Measurements from ENCODE around the gene BCKDHB.

The BCKDHB gene

DNA sequence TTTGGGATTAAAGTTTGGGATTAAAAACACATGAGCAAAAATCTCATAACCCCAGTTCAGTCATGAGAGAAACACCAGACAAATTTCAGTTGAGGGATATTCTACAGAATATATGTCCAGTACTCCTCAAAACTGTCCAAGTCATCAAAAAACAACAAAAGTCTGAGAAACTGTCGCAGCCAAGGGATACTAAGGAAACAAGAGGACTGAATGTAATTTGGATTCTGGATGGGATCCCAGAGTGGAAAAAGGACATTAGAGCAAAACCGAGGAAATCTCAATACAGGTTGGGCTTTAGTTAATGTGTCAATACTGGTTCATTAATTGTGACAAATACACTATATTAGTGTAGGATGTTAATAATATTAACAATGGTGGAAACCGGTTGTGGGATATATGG, 219.3 kb downstream of the BCKDHB start:
- in situ Hi-C loops (cut with MboI; ENCODE audit: low sequenced_read_pairs) = no loop called here

DNA sequence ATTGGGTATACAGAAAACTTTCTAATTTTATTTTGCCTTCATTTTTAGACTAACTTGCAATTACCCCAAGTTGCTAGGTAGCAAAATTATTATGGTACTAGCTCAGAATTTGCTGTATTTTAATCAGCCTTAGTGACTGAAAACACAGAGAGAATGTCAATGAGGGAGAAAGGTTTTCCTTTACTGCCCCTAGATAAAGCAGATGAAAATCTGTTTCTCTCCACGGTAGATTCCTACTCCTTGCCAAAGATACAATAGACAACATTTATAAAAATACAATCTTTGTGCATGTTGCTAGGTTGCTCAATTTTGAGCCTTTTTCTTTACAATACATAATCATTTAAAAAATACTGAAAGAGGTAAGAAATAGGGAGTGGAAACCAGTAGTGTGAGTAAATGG, 222.2 kb downstream of the BCKDHB start:
- in situ Hi-C loops (cut with MboI; ENCODE audit: low sequenced_read_pairs) = no loop called here

GRCh38 chr6:80329496-80329895, 223.0 kb downstream of the BCKDHB start:
- in situ Hi-C loops (cut with MboI; ENCODE audit: low sequenced_read_pairs) = no loop called here

GRCh38 chr6:80330961-80331360, 224.5 kb downstream of the BCKDHB start:
- in situ Hi-C loops (cut with MboI; ENCODE audit: low sequenced_read_pairs) = no loop called here

DNA sequence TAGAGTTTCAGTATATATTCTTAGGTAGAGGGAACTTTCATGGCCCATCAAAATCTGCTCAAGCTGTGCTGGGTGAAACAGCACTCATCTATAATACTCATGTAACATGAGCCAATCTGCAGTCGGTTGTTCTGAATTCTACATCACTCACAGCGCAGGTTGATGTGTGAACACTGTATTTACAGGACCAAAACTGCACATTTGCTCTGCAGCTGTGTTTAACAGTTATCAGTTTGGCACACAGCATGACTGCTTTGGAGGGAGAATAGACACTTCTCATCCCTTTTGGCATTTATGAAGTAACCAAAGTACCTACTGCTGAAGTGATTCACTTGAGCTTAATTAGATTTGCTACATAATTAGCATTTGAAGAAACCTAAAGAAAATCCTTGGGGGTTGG, 225.1 kb downstream of the BCKDHB start:
- in situ Hi-C loops (cut with MboI; ENCODE audit: low sequenced_read_pairs) = no loop called here

DNA sequence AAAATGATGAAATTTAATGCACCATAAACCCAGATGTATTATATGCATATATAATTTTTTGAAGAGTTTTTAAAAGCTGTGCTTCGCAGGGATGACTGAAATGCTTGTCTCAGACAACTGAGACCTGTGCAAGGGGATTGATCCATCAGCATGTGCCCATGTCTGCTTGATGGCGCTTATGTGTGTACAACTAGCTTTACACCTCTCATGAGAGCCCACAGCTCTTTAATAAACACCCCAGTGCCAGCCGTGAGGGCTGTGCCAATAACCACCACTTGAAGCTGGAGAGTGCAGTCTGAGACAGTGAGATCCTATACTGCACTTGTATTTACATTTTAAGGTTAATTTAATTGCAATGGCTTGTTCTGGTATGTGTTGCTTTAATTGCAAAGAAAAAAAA, 225.5 kb downstream of the BCKDHB start:
- in situ Hi-C loops (cut with MboI; ENCODE audit: low sequenced_read_pairs) = no loop called here

GRCh38 chr6:80333342-80333741, 226.9 kb downstream of the BCKDHB start:
- in situ Hi-C loops (cut with MboI; ENCODE audit: low sequenced_read_pairs) = no loop called here

DNA sequence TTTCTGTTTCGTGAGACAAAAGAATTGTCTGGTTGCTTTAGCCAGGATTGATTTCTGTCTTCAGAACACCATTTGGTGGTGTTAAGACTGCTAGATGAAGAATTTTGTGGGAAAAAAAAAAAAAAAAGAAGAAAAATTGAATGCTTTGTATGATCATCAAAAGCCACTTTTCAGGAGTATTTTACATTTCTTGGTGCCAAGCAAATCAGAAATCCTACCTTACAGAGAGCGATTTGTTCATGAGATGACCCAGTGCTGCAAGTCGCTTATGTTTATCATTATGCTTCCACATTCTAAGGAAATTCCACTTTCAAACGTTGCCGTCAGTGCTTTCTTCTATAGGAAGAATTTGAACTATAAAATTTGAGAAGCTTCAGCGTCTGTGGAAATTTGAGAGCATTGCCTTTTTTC, 228.7 kb downstream of the BCKDHB start:
- in situ Hi-C loops (cut with MboI; ENCODE audit: low sequenced_read_pairs) = no loop called here

- in situ Hi-C loops (cut with MboI; ENCODE audit: low sequenced_read_pairs) = no loop called here
Measured at GRCh38 chr6:80336911-80337310, 230.4 kb downstream of the BCKDHB start.

GRCh38 chr6:80338201-80338836, 231.8 kb downstream of the BCKDHB start:
- in situ Hi-C loops (cut with MboI; ENCODE audit: low sequenced_read_pairs) = no loop called here

DNA sequence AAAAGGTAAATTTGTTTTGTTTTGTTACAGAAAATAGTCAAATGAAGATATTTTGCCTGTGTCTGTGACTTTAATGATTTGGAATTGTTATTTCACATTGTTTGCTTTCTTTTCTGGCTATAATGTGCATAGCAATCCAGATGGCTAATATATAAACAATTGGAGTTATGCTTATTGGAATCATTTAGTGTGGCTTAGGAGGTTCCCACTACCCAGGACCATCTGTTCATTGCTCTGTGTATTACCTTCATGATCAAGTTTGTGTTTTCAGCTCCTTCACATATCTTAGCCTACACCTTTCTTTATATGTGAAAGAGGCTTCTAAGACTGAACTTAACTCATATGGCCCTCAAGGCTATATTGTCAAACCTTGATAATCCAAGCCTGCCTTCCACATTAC, 232.9 kb downstream of the BCKDHB start:
- in situ Hi-C loops (cut with MboI; ENCODE audit: low sequenced_read_pairs) = no loop called here

DNA sequence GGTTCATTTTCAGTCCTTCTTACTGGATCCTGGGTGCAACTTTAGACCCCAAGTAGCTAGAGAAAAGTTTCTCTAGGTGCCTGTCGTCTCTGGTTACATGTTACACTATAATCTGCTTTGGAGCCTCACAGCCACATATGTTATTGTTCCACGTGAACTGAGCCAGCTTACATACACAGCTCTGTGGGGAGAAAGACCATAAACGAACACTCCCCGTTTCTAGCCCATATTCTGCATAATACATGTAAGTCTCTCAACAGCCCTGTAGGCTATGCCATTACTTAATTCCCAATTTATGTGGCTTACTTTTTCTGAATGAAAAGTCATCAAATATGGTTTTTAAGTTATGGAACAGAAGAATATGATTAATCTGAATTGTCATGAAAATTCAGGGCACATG, 233.8 kb downstream of the BCKDHB start:
- in situ Hi-C loops (cut with MboI; ENCODE audit: low sequenced_read_pairs) = no loop called here

DNA sequence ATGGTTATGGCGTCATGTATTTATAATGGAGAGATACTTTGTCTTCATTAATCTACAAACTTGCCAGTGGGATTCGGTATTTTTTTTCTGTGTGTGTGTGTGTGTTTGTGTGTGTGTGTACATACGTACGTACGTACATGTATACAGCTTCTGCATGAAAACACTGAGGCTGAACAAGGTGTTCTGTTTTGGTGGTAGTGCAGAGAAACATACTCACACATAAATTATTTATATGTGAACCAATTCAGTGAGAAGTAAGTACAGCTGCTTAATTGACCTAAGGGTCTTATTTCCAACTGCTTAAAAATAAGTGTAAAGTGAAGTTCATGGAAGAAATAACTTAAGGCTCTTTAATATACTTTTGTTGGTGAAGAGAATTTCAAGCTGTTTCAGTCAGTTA, 234.2 kb downstream of the BCKDHB start:
- in situ Hi-C loops (cut with MboI; ENCODE audit: low sequenced_read_pairs) = no loop called here

DNA sequence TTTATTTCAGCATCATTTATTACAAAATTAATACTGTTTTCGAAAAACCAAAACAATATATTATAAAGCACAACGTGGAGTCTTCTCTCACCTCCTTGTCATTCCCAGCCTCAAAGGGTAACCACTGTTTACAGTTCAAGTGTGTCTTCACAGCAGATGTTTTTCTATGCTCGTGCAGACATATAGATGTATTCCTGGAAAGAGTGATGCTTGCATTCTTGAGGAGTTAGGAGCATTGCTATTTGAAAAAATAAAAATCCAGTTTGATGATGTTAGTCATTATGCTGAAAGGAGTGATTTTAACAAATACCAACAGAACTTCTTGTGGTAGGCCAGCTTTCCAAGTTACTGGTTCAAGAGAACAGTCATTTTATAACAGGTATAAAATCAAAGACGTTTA, 234.9 kb downstream of the BCKDHB start:
- in situ Hi-C loops (cut with MboI; ENCODE audit: low sequenced_read_pairs) = no loop called here

DNA sequence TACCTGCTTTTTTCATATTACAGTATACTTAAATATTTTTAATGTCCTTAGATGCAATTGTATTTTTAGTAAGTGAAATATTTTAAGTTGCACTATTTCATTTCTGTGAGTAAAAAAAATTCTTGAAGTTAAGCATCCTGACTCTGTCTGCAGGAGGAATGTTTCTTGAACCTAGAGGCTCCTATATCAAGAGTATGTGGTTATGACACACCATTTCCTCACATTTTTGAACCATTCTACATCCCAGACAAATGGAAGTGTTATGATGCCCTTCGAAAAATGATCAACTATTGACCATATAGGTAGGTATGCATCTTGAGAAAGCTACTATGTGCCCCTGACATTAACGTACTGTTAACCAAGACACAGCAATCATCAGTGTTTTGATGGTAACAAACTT, 237.0 kb downstream of the BCKDHB start:
- in situ Hi-C loops (cut with MboI; ENCODE audit: low sequenced_read_pairs) = no loop called here

DNA sequence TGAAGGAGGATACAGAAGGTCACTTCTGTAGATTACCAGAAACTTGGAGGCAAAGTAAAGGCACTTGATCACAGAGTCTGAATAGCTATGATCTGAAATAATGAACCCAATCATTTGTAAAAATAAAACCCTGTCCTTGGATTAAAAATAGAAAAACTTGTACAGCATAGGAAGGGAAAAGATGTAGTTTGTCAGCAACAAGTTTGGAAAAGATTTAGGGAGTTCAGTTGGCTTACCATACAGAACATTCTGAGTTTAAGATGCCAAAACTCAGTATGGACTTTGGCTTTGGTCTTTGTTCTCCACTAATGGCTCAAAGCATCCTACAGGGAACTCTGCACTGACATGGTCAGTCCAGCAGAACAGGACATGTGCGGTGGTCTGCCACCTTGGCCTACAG, 240.6 kb downstream of the BCKDHB start:
- in situ Hi-C loops (cut with MboI; ENCODE audit: low sequenced_read_pairs) = no loop called here

- in situ Hi-C loops (cut with MboI; ENCODE audit: low sequenced_read_pairs) = no loop called here
Measured at GRCh38 chr6:80348263-80348662, 241.8 kb downstream of the BCKDHB start.

DNA sequence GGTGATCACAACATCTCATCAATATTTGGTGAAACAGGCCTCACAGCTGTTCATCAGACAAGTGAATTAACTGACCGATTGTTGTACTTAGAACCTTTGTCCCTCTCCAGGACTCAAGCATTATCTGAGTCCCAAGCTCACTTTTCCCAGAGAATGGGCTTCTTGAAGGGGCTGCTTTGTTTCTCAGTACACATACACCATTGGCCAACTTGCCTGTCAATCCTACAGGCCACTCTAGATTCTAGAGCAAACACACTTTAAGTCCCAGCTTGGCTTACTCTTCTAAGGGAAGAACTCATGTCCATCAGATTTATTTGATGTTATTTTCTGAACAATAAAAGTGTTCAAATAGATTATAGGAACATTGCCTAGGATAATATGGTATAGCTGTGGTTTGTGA, 249.5 kb downstream of the BCKDHB start:
- in situ Hi-C loops (cut with MboI; ENCODE audit: low sequenced_read_pairs) = no loop called here

- in situ Hi-C loops (cut with MboI; ENCODE audit: low sequenced_read_pairs) = no loop called here
Measured at GRCh38 chr6:80356545-80356944, 250.1 kb downstream of the BCKDHB start.

DNA sequence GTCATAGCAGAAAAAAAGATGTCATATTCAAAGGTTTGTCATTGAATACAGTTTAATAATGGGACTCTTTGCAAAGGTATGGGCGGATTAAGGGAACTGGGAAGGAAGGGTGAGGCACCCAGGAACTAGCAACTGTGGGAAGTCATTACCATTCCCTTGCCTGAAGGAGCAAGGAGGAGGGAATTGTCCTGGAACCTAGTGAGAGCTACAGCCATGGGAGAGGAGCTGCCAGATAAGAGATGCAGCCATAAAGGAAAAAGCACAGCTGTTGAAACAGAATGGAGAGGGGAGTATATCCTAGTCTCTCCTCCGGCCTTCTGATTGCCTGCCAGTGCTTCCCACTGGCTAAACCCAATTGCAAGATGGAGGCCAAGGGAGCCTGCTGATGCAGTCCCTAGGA, 250.6 kb downstream of the BCKDHB start:
- in situ Hi-C loops (cut with MboI; ENCODE audit: low sequenced_read_pairs) = no loop called here

DNA sequence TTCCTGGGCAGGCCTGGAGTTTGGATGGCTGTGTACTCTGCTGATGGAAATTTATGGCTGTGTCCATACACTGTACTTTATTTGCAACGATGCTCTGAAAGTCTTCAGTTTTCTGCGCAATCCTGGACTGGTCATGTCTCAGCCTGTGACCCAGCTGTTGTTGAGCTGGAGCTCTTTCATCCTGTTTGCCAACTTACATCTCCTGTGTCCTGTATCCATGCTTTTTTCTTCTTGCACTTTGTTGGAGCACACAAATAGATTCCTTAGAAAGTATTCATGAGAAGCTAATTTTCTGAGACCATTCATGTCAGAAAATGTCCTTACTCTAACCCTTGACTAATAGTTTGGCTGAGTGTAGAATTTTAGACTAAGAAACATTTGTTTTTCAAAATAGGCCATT, 251.2 kb downstream of the BCKDHB start:
- in situ Hi-C loops (cut with MboI; ENCODE audit: low sequenced_read_pairs) = no loop called here

GRCh38 chr6:80363501-80364122, 257.1 kb downstream of the BCKDHB start:
- in situ Hi-C loops (cut with MboI; ENCODE audit: low sequenced_read_pairs) = no loop called here

DNA sequence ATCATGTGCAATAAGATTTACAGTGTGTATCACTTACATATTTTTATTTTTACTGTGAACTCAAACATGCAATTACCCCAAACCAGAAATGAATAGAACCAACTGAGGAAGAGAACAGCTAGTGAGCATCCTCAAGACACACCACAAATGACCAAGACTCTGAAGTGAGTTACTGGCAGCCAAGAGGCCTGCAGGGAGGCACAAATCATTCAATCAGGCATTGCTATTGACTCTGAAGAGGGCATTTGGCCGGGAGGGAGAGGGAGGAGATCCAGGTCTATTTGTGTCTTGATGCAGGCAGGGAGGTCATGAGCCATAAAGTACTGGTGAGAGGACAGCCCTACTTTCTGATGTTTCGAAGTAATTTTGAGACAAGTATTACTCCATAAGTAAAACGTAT, 257.7 kb downstream of the BCKDHB start:
- in situ Hi-C loops (cut with MboI; ENCODE audit: low sequenced_read_pairs) = no loop called here

All from hTERT RPE-1 (cell line).